Peyer's patch (tissue), 4 donors: Measurements from ENCODE around the gene FGD3.

Experiments used
- POLR2A ChIP-seq, 2 donors: fragments of 450-650 bp; IDR thresholded peaks; one replicate each; pipeline ENCODE4 v1.5.1; 2017; ENCODE audit warnings: antibody characterized with exemption in 2 of 2, mild to moderate bottlenecking in 2 of 2, moderate library complexity in 2 of 2
- TF ChIP-seq, protein P1 (sequence below), 6 experiments: fragments of 450-650 bp in 4 of 6; fragments of 200-600 bp in 2 of 6; sonication (generic) in 1 of 6; IDR thresholded peaks; one replicate each; pipeline ENCODE4 v1.5.1; 2017 to 2019; ENCODE audit warnings: antibody characterized with exemption in 6 of 6, mild to moderate bottlenecking in 3 of 6, moderate library complexity in 1 of 6

DNA sequence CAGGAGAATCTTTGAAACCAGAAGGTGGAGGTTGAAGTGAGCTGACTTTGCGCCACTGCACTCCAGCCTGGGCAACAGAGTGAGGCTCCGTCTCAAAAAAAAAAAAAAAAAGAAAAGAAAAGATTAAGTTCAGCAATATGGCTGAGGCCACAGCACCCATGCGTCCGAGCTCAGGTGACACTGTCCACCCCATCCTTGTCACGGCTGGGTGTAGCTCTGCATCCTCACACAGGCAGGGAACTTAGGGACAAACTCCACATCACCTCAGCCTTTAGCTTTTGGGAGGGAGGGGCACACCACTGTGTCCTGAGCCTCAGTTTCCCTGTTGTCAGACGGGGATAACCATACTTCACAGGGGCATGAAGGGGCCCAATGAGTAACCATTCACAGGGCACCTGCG is 15.5 kb downstream of the FGD3 start:
- TF ChIP-seq, protein P1, sequence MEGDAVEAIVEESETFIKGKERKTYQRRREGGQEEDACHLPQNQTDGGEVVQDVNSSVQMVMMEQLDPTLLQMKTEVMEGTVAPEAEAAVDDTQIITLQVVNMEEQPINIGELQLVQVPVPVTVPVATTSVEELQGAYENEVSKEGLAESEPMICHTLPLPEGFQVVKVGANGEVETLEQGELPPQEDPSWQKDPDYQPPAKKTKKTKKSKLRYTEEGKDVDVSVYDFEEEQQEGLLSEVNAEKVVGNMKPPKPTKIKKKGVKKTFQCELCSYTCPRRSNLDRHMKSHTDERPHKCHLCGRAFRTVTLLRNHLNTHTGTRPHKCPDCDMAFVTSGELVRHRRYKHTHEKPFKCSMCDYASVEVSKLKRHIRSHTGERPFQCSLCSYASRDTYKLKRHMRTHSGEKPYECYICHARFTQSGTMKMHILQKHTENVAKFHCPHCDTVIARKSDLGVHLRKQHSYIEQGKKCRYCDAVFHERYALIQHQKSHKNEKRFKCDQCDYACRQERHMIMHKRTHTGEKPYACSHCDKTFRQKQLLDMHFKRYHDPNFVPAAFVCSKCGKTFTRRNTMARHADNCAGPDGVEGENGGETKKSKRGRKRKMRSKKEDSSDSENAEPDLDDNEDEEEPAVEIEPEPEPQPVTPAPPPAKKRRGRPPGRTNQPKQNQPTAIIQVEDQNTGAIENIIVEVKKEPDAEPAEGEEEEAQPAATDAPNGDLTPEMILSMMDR (IDR thresholded peaks at IDR 0.05): no peak
- TF ChIP-seq POLR2A (IDR thresholded peaks at IDR 0.05): no peak
